Measurements from ENCODE around the gene COL23A1. TPM values are rescaled to one million over a fixed set of nuclear protein-coding genes. Genes with fewer than 3 reads are reported as not detected.

COL23A1 gene
- total RNA-seq, 1 experiment from 2014 or later = not detected

DNA sequence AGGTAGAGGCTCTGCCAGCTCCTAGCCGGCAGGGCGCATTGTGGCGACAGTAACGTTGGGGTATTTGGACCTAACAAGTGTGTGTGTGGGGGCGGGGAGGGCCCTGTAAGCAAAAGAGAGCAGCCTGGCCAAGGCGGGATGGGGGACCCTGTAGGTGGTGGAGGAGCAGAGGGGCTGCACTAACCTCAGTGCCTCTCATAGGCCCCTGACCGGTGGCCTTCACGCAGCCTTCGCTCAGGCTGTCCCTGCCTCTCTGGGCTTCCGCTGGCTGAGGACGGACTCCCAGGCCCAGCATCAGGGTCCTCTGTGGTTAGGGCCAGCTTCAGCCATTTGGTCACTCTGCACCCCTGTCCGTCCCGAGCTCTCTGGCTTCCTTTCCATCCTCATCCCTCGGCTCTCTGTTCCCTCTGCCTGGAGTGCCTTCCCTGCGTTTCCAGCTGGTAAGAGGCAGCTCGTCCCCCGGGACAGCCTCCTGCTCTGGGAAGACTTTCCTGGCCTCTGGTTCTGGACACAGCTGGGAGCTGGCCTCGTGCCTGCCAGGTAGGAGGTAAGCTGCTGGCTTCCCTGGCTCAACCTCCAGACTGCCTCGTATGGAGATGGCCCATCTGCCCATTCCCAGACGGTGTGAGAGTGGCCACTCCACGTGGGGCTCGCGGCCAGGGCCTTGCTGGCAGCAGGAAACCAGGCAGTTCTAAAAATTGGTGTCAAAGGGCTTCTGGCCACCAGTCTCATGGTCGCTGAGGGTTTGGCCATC is 318.3 kb downstream of the COL23A1 start:
- Histone ChIP-seq H3K9me2 (replicated peaks; ENCODE audit: low read length) (no peaks in the 10 kb centered on the region), H3K79me2 (ENCODE audit: low read length) (no peaks in the 10 kb centered on the region), H4K20me1 (ENCODE audit: low read length) (no peaks in the 10 kb centered on the region), H3K36me3 (ENCODE audit: low read depth, low read length) (no peaks in the 10 kb centered on the region), H2AFZ (ENCODE audit: low read length) (no peak overlapping the region), H3K27me3 (ENCODE audit: low read length) (peaks cover 10% of the 10 kb centered on the region; the same call in 1 of the 2 replicates), H3K9ac (ENCODE audit: low read length) (no peak overlapping the region), H3K4me3 (ENCODE audit: low read length) (no peak overlapping the region), H3K4me2 (ENCODE audit: low read length) (no peak overlapping the region), H3K4me1 (ENCODE audit: insufficient read depth, low read length) (no peaks in the 10 kb centered on the region), H3F3A (ENCODE audit: low read length, unreplicated experiment) (no peaks in the 10 kb centered on the region), H3K27ac (ENCODE audit: low read length) (no peak overlapping the region), H3K9me3 (ENCODE audit: low read length) (0 out of 2 replicates have a peak, but pooled peaks cover 5% of the 10 kb centered on the region)
- DNase-seq (no peak), ATAC-seq (no peak)
- POLR2A ChIA-PET (ENCODE audit: unreplicated experiment) = no interaction called here
- CTCF ChIA-PET = no interaction called here
- no TSS peak for BruUV-seq (replicated peaks)
- no peak for TF ChIP-seq EZH2 (IDR thresholded peaks at IDR 0.05; ENCODE audit: low read length, unreplicated experiment)
- TF ChIP-seq EZH2phosphoT487 (IDR thresholded peaks at IDR 0.05; ENCODE audit: borderline replicate concordance, low read length) = no peak
- TF ChIP-seq, protein P1, sequence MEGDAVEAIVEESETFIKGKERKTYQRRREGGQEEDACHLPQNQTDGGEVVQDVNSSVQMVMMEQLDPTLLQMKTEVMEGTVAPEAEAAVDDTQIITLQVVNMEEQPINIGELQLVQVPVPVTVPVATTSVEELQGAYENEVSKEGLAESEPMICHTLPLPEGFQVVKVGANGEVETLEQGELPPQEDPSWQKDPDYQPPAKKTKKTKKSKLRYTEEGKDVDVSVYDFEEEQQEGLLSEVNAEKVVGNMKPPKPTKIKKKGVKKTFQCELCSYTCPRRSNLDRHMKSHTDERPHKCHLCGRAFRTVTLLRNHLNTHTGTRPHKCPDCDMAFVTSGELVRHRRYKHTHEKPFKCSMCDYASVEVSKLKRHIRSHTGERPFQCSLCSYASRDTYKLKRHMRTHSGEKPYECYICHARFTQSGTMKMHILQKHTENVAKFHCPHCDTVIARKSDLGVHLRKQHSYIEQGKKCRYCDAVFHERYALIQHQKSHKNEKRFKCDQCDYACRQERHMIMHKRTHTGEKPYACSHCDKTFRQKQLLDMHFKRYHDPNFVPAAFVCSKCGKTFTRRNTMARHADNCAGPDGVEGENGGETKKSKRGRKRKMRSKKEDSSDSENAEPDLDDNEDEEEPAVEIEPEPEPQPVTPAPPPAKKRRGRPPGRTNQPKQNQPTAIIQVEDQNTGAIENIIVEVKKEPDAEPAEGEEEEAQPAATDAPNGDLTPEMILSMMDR (conservative IDR thresholded peaks at IDR 0.05; ENCODE audit: low read depth, low read length) = no peak
- intact Hi-C loops (cut with micrococcal nuclease) = no loop called here

DNA sequence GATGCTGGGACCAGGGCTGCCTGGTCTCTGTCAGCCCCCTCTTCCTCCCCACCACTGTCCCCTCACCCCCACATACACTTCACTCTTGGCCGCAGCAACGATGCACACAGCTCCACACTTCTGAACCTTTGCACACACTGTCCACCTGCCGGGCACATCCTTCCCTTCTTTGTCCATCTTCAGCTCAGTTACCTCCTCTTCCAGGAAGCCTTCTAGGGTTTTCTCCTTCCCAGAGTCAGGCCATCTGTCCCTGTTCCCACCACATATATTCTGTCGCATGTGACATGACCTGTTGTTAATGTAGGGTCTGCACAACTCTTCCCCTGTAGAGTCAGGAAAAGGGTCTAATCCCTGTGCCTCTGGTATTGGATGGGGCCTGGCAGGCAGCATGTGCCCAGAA is 319.0 kb downstream of the COL23A1 start:
- H3K4me2 ChIP-seq (ENCODE audit: low read length) = no peak overlapping the region
- H3K9me3 ChIP-seq (ENCODE audit: low read length) = 0 out of 2 replicates have a peak, but pooled peaks cover 5% of the 10 kb centered on the region
- no peaks in the 10 kb centered on the region for H3K79me2 ChIP-seq (ENCODE audit: low read length)
- H3K4me1 ChIP-seq (ENCODE audit: insufficient read depth, low read length) = no peaks in the 10 kb centered on the region
- no peak overlapping the region for H3K4me3 ChIP-seq (ENCODE audit: low read length)
- DNase-seq = no peak
- no peak for ATAC-seq
- no peaks in the 10 kb centered on the region for H3K9me2 ChIP-seq (replicated peaks; ENCODE audit: low read length)
- no peaks in the 10 kb centered on the region for H3K36me3 ChIP-seq (ENCODE audit: low read depth, low read length)
- intact Hi-C loops (cut with micrococcal nuclease) = no loop called here
- no TSS peak for BruUV-seq (replicated peaks)
- TF ChIP-seq, protein P1 (conservative IDR thresholded peaks at IDR 0.05; ENCODE audit: low read depth, low read length) = no peak
- no peak for TF ChIP-seq EZH2phosphoT487 (IDR thresholded peaks at IDR 0.05; ENCODE audit: borderline replicate concordance, low read length)
- no peak for TF ChIP-seq EZH2 (IDR thresholded peaks at IDR 0.05; ENCODE audit: low read length, unreplicated experiment)
- POLR2A ChIA-PET (ENCODE audit: unreplicated experiment) = no interaction called here
- H3K9ac ChIP-seq (ENCODE audit: low read length) = no peak overlapping the region
- H3K27me3 ChIP-seq (ENCODE audit: low read length) = peaks cover 7% of the 10 kb centered on the region; the same call in 1 of the 2 replicates
- no peaks in the 10 kb centered on the region for H3F3A ChIP-seq (ENCODE audit: low read length, unreplicated experiment)
- no peak overlapping the region for H2AFZ ChIP-seq (ENCODE audit: low read length)
- no peak overlapping the region for H3K27ac ChIP-seq (ENCODE audit: low read length)
- no peaks in the 10 kb centered on the region for H4K20me1 ChIP-seq (ENCODE audit: low read length)
- CTCF ChIA-PET = no interaction called here

DNA sequence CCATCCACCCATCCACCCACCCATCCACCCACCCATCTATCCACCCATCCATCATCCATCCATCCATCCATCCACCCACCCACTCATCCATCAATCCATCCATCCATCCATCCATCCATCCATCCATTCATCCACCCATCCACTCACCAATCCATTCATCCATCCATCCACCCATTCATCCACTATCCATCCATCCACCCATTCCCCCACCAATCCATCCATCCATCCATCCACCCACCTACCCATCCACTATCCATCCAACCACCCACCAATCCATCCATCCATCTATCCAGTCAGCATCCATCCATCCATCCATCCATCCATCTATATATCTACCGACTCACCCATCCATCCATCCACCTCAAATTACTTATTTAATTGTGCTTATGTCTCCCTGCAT is 320.7 kb downstream of the COL23A1 start:
- no peak overlapping the region for H2AFZ ChIP-seq (ENCODE audit: low read length)
- BruUV-seq (replicated peaks) = no TSS peak
- H3F3A ChIP-seq (ENCODE audit: low read length, unreplicated experiment) = no peaks in the 10 kb centered on the region
- no peaks in the 10 kb centered on the region for H3K27me3 ChIP-seq (ENCODE audit: low read length)
- no peaks in the 10 kb centered on the region for H3K36me3 ChIP-seq (ENCODE audit: low read depth, low read length)
- no peaks in the 10 kb centered on the region for H3K4me1 ChIP-seq (ENCODE audit: insufficient read depth, low read length)
- TF ChIP-seq EZH2phosphoT487 (IDR thresholded peaks at IDR 0.05; ENCODE audit: borderline replicate concordance, low read length) (no peak), EZH2 (IDR thresholded peaks at IDR 0.05; ENCODE audit: low read length, unreplicated experiment) (no peak)
- TF ChIP-seq, protein P1 (conservative IDR thresholded peaks at IDR 0.05; ENCODE audit: low read depth, low read length) = no peak
- H3K9me2 ChIP-seq (replicated peaks; ENCODE audit: low read length) = no peaks in the 10 kb centered on the region
- intact Hi-C loops (cut with micrococcal nuclease) = no loop called here
- H3K4me3 ChIP-seq (ENCODE audit: low read length) = no peak overlapping the region
- H3K9ac ChIP-seq (ENCODE audit: low read length) = no peak overlapping the region
- no peak overlapping the region for H3K4me2 ChIP-seq (ENCODE audit: low read length)
- ATAC-seq (no peak), DNase-seq (no peak)
- no peaks in the 10 kb centered on the region for H4K20me1 ChIP-seq (ENCODE audit: low read length)
- ChIA-PET CTCF (no interaction called here), POLR2A (ENCODE audit: unreplicated experiment) (no interaction called here)
- no peaks in the 10 kb centered on the region for H3K79me2 ChIP-seq (ENCODE audit: low read length)
- H3K27ac ChIP-seq (ENCODE audit: low read length) = no peak overlapping the region
- no peaks in the 10 kb centered on the region for H3K9me3 ChIP-seq (ENCODE audit: low read length)

Measured in PC-3 (cell line).